TTC549 (cell line): ENCODE results near the gene POLR3C.
"Not testable (repeated sequence)": the region's sequence is repeated elsewhere in the genome, so short reads cannot be mapped to it uniquely, and the experiment has no call there.

Experiments
- FAIRE-seq: peaks from 2 replicates; lab custom pipeline; 2012; peaks lifted over from hg19 to GRCh38; lab: Jason Lieb, UNC

Gene POLR3C

DNA sequence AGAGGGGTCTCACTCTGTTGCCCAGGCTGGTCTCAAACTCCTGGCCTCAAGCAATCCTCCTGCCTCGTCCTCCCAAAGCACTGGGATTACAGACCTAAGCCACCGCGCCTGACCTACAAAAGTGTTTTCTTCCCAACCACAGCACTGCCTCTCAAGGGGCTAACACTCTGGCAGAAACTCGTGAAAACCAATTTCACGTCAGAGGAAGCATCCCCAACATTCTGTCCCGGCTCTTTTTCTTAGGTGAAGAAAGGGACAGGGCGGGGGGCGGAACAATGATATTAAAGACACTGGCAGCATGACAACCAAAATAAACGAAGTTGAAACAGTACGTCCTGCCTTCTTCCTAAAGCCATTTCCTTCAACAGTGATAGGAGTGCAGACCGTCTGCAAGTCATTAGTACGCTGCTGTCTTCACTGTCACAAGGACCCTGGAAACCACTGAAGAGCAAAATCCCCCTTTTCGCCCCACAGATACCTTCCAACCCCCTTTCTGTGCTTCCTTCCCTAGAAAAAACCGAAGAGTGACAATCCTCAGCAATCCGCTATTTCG lies 1.1 kb upstream of the POLR3C start:
- FAIRE-seq = not testable (repeated sequence)

DNA sequence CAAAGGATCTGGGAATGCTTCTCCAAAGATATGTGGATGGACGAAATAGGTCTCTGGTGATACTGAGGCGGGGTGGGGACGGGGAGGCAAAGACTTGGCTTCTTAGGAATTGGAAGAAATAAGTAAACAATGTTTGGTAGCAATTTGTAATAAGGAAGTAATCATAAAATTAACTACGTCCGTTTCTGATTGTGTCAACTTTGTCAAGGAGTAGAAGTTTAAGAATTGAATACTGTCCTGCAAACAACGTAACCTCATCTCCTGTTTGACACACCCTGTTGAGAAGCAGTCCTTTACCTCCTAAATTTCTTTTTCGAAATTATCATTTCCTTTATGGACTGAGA lies 471 bp downstream of the POLR3C start:
- FAIRE-seq = no peak

DNA sequence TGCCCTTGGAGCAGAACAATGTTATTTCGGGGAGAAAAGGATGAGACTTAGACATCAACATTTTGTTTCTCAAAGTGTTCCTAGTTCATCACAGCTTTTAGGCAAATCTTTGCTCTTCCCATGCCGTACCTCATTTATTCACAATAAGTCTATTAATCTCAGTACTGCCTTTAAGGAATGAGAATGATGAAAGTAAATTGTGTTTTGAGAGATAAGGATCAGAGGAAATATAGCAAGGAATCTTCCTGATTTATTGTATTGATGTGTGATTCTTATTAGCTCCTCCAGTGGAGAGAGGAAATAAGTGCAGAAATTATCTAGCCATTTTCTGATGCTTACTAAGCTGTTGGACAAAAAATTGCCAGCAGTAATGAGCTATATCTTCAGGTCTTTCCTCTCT lies 2.0 kb downstream of the POLR3C start:
- no peak for FAIRE-seq

DNA sequence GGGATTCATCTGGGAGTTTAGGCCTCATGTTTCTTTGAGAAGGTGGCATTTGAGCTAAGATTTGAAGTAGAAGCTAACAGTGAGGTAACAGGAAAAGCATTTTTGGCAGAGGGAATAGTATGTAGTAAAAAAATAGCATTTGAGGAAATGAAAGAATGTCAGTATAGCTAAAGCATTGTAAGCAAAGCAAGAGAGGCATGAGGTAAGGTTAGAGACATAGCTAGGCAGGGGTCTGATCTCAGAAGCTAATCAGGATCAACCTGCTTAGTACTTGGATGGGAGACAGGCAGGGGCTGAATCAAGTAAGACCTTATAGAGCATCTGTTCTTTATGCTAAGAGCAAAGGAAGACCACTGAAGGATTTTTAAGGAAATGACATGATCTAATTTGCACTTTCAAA lies 4.0 kb downstream of the POLR3C start:
- no peak for FAIRE-seq

DNA sequence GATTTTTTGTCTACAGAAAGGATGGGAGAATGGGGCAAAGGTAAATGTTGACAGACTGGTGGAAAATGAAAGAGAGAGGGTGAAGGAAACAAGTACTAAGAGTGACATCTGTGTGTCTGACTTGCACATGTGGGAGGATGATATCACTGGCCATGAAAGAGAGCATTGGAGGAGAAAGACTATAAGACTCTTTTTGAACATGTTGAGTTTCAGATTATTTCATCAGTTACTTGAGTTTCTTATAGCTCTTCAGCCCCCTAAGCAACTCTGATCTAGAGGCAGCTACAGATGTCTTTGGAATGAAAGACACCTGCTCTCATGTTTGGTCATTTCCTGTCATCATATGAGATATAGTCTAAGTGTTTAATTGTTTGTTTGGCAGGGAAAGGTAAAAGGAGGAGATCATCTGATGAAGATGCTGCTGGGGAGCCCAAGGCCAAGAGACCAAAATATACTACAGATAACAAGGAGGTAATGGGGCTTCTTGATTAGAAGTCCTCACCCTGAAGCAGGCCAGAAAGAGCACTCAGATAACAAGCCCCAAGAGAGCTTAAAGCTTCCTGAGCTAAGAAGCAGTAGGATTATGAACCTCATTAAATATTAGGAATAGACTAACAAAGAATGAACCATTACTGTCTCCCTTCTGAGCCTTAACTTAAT lies 4.5 kb downstream of the POLR3C start:
- FAIRE-seq = no peak

DNA sequence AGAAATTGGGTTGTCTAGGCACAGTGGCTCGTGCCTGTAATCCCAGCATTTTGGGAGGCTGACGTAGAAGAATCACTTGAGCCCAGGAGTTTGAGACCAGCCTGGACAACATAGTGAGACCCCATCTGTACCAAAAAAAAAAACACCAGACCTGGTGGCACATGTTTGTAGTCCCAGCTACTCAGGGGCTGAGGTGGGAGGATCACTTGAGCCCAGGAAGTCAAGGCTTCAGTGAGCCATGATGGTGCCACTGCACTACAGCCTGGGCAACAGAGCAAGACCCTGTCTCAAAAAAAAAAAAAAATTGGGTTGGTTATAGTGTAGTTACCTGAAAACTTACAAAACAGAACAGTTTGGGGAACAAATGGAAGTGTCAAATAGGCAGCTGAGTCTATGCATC lies 6.8 kb downstream of the POLR3C start:
- FAIRE-seq = not testable (repeated sequence)

DNA sequence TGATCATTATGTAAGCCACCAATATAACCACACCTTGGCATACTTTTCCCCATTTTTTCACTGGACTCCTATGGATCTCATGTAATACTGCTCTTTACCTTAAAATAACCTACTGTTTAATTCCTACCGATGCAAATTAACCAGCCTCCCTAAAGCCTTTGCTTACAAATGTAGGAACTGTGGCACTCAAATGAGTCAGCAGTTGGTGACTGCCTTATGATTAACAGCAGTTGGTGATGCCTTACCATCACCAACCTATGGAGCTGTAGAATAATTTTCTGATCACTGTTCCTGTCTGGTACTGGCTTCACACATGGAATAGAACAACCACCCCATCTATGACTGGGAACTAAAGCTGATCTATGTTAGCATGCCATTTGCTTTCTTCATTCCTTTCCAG lies 13.7 kb downstream of the POLR3C start:
- FAIRE-seq = no peak

DNA sequence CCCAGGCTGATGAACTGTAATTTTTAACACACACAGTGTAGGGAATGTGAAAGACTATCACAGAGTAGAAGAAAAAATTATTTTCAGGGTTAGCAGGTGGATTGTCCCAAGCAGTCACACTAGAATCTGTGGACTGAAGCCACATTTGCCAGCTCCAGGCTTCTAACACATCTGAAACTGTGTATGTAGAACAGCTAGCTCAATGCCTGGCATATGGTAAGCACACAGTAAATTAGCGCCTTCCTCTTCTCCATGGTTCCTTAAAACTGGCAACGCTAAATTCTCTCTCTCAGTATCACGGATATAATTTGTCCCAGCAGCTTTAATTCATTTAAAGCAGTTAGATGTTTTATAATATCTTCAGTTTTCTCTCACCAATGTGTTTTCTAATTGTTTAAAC lies 19.0 kb downstream of the POLR3C start:
- FAIRE-seq = no peak

DNA sequence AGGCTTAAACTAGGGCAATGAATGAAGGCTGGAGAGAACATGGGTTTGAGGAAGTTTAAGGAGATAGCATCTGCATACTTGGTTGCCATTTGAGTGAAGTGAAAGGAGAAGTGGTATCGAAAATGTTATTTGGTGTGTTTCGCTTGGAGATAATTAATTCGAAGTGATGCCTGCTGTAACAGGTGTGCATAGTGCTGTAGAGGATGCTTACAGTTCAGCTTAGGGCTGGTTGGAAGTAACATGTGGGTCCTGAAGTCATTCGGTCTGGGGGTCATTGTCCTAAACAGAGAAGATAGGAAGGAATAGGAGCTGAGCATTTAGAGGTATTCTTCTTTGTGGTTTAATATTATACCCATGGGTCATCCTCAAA lies 21.1 kb downstream of the POLR3C start:
- FAIRE-seq = no peak

DNA sequence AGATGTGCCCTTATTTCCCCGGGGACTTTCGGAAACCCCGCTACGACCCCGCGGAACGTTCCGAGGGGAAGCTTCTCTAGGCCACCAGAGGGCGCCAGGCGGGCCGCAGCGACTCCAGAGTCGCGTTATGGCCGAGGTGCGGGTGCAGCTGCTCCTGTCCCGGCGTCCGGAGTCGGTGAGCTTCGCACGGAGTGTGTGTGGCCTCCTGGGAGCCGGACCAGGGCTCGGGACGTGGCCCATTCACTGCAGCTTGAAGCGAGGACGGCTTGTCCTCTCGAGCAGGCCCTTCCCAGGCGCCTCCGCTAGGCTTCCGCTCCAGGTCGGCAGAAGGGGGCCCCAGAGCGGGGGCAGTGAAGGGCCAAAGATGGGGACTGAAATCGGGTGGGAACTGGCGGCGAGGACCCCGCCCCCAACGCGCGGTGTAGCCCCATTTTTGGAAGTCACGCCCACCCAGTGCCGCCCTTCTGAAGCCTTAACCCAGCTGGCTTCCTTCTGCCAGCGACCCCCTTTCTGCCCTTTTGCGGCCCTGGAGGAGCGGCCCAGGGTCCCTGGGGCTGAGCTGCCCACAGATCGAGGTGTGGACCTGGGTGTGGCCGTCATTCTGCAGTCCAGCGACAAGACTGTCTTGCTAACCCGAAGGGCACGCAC lies 21.6 kb downstream of the POLR3C start, which contains the start of gene NUDT17:
Gene NUDT17, plus strand, starts transcription at position 117 of the 648 bp plus-strand sequence. Its CDS starts 11 bp downstream, at position 128.
- peak; percentile 28 for FAIRE-seq

DNA sequence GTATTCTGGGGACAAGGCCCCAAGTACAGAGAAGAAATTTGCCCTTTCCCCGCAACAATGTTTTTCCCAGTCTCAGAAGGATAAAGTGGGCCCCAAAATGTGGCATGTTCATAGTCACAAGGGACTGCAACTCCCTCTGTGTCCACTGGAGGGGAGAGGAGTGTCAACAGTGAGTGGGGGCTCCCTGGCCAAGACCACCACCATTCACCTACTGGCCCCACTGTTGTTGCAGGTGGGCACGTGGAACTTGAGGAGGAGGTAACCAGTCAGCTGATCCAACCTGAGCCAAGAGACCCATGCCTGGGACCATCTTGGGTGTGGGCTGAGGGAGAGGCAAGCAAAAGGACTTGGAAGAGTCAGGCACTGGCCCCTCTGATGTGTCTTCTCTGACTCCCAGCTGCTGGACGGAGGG lies 22.2 kb downstream of the POLR3C start:
- no peak for FAIRE-seq

DNA sequence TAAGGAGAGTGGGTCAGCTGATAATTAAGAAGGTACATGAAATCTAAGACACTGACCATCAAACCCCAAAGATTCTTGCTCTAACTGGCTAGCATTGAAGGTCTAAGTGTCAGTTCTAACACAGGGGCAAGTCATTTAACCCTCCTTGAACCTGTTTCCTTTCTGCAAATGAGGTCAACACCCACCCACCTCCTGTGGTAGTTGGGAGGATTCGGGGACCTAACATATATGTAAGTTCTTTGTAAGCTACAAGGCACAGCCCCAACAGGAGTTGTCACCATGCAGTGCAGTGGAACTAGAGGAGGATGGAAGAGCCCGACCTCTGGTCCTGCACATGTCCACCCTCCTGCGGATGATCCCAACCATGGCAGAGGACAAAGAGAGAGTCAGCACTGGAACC lies 23.8 kb downstream of the POLR3C start:
- FAIRE-seq = no peak

DNA sequence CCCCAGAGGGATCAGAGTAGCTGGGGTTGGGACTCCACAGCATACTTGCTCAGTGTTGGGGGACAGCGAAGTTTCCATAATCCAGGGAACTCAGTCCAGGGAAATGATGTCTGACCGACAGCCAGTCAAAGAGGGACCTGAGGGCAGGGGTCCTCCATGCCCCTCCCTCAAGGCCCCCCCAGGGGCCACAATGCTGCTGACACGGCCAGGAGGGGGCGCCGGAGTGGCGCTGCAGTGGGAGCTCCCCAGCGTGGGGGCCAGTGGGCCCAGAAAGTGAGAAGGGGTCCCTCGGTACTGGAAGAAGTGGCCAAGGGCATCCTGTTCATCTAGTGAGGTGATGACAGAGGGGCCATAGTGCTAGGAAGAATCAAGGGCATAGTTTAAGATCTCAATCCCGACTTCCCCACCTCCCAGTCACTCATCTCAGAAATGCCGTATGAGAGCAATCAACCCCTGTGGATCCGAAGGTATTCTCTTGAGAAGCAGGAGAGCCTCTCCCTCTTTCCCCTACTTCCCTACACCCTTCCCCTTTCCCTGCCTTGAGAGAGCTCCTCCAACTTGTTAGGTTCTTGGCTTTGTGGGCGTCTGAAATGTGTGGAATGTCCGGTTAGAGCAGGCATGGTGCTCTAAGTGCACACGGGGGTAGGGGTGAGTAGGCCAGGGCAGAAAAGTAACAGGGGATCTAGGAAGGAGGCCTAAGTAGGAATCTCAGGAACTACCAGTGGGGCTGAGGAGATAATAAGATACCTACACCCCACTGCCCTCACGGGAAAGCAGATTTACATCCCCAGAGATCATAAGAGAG lies 25.6 kb downstream of the POLR3C start:
- FAIRE-seq = no peak

DNA sequence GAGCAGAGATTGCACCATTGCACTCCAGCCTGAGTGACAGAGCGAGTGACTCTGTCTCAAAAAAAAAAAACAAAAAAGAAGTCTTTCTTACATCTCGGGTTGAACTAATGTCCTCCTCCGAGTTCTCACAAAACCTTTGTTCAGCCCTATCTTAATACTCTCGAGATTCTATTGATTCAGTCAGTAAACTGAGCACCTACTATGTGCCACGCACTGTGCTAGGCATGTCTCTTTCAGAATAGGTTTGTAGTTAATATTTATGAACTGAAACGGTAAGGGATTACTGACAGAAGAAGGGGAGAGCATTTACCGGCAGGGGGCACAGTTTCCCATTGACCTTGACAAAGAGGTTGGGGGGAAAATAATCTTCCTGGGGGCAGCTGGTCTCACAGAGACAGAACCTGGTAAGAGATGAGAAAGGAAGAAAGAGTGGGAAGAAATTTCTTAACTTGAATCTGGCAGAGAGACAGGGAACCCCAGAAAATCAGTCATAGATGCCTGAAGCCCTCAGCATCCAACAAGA lies 31.5 kb downstream of the POLR3C start:
- no peak for FAIRE-seq

DNA sequence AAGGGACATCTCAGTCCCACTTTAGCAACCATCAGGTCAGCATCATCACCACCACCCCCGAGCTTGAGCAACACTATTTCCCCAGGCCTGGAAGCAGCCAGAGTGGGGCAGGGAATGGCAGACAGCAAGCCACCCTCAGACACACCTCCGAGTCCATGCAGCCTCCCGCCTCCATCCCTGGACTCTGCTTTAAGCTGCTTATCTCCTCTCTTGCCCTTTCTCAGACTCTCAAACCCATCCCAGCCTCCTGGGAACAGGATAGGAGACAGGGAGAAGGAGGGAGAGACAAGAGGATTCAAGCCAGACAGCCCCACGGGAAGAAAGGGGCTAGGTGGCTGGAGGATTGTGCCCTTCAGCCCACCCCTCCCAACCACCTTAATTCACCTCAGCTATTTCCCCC lies 33.2 kb downstream of the POLR3C start:
- FAIRE-seq = no peak

DNA sequence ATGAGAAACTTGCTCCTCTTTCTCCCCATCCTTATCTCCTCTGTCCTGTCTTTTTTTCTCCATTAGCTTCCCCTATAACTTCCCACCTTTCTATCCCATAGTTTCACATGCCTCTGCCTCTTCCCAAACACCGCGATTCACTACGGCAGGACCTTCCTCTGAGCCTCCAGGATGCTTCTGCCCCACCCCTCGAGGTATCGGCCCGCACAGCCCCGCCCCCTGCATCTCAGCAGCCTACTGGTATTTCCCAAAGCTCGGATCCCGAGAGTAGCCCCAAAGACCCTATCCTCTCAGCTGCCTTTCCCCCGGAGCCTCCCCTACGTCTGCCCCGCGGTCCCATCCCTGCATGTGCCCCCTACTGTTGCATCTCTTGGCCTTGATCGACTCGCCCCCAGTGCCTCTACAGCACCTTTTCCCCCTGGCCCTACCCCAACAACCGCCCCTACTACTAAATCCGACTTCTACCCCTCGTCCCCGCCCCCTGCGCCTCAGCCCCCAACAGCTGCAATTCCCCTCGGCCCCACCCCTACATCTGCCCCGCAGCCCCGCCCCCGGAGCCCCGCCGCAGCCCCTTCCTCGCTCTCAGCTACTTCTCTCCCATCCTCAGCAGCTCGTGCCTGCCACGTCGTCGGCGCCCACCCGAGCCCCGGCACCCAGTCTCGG lies 34.4 kb downstream of the POLR3C start:
- no peak for FAIRE-seq

DNA sequence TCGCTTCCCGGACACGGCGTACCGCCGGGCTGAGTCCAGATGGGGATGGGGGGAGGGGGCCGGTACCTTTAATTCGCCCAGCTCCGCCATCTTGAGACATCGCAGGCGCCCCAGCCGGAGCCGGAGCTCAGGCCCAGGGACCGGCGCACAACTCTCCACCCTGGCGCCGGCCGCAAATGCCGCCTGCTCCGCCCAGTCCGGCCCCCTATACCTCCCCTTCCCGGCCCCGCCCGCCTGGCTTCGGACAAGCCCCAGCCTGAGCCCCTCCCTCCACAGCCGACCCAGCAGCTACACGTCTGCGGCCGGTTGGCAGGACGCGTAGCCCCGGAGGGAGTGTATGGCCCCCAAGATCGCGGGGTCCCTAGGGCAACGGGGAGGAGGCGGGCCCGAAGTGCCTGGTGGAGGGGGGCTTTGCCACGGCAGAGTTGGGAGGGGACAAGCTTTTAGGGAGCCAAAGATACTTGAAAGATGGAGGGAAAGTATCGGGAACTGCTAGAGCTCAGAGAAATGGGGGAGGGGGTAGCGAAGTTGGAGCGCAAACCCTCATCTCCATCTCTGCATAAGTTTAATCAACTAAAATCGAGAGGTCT lies 35.0 kb downstream of the POLR3C start, which contains the start of gene PIAS3:
Gene PIAS3, minus strand, starts transcription at position 181 of the 590 bp plus-strand sequence. Its CDS starts 91 bp downstream, at position 90.
- FAIRE-seq = peak; percentile 90

DNA sequence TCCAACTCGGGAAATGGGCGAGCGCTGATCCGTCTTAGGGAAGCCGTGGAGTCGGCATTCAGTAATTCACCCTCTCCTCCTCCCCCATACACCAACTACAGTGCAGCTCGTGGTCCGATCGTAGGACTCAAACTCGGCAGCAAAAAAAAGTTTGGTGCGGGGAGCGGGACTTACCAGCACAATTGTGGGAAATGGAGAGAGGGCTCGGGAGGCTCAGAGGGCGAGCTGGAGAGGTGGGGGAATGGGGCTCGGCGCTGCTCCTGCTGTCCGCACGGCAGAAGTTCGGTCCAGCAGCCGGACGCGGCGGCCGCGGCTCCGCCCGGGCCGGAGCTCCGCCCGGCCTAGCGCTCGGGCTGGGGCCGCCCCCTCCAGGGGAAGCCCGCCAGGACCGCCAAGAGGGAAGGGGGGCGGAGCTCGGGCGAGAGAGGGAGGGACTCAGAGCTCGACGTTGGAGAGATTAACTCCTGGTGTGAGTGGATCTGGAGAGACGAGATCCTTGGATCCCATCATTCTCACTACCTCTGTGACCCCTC lies 35.6 kb downstream of the POLR3C start:
- FAIRE-seq = no peak

DNA sequence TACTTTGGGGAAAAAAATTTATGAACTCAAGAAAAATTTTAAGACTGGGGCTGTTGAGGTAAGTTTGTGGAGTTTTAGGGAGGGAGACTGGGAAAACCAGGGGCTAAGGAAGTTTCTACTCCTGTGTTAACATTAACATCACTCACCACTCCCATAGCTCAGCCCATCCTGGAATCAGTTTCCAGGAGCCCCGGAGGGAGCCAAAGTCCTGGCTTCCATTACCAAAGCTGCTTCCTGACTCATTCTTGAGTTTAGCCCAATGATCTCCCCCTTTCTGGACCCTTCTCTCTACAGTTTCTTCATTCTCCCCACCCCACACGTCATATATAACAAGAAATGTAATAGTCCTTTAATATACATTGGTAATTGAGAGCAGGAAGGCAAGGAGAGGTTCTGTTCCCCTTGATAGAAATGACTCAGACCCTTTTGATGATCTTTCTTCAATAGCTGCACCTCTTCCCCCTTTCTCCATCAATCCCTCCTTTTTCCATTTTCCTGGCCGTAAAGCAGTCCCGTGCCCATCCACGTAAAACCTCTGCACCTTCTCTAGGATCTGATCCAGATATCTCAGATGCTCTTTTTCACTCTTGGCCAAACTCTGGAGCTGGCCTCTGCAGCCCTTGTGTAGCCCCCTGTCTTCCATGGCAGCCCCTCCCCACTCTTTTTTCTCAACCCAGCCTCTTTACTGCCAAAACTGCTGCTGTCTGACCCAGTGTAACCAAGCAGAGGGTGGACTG lies 39.5 kb downstream of the POLR3C start:
- no peak for FAIRE-seq

DNA sequence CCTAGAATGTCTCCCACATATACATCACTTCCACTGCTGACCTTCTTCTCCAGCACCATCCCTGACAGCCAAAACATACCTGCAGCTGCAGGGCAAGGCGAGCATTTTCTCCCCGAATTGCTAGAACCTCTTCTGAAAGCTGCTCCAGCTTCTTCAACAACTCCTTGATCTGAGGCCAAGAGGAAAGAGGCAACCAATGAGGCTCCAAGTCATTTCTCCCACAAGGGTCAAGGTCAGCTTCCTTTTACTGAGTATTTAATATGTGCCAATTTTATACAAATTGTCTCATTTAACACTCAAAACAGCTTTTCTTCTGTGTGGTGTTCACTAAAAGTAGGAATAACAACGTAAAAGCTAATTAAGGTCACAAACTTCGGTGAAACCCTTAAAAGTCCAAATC lies 44.2 kb downstream of the POLR3C start:
- no peak for FAIRE-seq
